GM19099 (cell line): ENCODE measurements around the gene ATXN7.

Experiments used
- POLR2A ChIP-seq: IDR thresholded peaks from 3 replicates; pipeline ENCODE4 v1.6.1; 2011; ENCODE audit warnings: low read depth; ENCODE audit not compliant: insufficient read length; ENCODE audit errors: extremely low read depth

Gene ATXN7

DNA sequence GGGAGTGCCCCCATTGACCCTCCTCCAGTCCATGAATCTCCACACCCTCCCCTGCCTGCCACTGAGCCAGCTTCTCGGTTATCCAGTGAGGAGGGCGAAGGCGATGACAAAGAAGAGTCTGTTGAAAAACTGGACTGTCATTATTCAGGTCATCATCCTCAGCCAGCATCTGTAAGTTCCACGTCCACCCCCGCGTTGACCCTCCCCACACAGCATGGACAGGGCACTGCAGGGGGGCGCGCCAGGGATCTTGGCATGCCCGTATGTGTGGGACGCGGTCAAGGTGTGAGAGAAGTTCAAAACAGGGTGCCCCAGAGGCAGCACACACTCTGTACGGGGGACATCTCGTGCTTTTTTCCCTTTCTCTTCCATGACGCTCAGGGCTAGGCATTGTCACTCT is 126.5 kb downstream of the ATXN7 start:
- TF ChIP-seq POLR2A = no peak

DNA sequence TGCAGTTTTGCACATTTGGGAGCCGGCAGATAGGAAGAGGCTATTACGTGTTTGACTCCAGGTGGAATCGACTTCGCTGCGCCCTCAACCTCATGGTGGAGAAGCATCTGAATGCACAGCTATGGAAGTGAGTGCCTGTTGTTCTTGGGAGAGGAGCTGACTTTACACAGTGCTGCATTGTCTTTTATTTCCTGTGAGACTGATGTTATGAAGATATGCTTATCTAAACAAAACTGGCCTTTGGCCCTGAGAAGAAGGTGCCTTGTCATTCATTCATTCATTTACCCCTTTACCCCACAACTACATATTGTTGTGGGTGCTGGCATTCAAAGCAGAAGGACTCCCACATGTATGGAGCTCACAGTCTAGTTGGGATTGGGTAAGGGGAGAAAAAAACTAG is 127.1 kb downstream of the ATXN7 start:
- no peak for TF ChIP-seq POLR2A

DNA sequence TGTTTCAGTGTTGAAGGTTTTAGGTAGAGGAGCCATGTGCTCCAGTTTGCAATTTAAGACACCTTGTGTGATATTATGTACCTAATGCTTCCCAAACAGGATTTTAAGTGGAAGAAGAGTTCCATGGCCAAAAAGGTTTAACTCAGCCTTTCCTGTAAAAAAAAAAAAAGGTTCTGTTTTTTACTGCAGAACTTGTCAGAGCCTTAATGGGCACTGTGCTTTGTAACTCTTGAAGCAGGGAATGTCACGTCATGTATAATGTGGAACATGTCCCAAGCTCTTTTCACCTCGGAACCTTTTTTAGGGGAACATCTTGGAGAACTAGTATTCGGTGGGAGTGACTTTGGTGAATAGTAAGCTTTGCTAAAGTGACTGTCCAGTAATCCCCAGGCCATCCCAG is 128.0 kb downstream of the ATXN7 start:
- no peak for TF ChIP-seq POLR2A

DNA sequence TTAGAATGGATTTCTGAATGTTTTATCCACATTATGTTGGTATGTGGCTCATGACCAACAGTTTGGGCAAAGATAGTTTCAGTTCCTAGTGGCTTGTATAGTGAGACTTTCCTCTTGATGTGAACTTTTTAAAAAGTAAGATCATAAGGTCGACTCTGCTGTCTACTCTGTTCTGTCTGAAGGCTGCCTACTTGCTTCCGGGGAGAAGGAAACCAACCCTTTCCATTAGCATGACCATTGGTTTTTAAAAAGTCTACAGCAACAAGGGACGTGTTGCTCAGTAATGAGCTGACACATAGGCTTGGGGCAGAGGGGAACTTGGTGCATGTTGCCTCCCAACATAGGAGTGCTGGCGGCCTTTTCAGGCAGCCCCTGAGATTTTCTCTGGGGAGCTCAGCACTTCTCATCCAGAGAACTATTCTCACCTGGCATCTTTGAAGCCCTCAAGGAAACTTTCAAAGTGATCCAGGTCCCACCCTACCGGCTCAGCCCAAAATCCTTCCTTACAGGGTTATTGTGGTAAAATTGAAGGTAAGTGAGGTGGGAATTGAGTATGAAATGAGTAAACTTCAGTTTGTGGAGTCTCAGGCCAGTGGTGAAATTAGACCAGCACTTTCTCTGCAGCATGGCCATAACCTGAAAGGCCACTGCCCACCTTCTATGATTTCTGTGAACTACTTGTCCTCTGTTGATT is 129.0 kb downstream of the ATXN7 start:
- no peak for TF ChIP-seq POLR2A

DNA sequence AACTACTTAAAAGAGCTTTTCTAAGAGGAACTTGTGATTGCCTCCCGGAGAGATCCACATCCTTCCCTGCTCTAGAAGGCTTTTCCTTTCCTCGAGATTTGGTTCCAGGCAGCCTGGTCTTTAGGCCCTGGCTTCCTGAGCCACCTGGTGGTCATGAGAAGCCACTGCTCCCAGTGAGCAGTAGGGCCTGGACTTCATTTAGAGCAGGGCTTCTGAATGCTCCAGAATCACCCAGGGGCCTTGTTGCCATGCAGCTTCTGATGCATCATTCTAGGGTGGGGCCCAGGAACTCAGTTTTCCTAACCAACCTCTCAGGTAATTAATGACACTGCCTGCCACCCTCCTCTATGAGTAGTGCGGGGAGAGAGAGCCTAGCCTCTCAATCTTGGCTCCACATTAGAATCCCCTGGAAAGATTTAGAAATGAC is 130.0 kb downstream of the ATXN7 start:
- no peak for TF ChIP-seq POLR2A

DNA sequence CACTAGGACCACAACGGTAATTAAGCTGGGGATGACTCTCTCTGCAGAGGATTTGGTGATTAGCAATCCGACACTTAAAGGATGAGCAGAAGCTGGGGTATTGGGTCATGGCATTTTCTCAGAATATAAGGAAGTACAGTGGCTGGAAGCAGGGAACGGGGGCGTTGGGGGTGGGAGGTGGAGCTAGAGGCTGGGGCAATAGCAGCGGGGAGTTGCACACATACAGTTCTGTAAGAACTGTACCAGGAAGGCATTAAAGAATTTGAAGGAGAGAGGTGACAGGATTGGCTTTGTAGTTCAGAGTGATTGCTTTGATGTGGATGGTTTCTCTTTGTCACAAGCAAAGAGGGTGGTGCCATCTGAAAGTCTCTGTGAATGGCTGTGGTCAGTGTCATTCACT is 131.4 kb downstream of the ATXN7 start:
- TF ChIP-seq POLR2A = no peak

DNA sequence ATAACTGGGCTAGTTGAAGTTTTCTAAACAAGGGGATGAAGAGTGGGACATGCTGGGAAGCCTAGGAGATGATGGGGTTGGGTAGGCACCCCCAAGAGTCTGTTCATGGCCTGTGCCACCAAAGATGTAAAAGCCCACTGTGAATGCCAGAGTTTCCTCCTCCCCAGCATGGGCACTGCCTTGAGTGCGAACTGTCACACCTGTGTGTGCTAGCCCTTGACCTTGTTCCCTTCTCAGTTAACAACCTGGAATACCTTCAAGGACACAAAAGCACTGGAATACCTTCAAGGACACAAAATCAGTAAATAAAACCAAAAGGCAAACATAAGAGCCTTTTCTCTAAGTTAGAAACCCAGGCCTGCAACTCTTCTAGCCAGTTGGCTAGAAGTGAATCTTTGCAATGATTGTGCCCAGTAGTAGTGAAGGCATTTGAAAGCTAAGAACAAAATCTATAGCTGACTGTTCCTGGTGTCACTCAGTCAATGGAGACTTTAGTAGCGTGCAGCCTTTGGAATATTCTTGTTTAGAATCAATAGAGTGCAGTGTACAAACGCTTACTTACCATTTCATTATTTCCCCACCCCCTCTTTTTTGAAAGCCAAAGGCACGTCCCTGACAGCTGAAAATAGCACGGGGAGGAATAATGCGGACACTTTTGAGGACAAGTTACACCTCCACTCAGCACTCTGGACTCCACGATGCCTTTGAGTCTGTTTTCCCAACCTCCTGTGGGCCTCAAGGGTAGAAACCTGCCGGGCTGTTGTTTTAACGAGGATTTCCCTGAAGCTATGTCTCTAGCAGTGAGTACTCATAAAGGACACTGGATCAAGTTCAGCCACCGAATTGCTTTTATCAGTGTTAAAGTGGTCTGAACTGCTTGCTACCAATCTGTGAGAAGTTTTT is 135.4 kb downstream of the ATXN7 start:
- TF ChIP-seq POLR2A = no peak

DNA sequence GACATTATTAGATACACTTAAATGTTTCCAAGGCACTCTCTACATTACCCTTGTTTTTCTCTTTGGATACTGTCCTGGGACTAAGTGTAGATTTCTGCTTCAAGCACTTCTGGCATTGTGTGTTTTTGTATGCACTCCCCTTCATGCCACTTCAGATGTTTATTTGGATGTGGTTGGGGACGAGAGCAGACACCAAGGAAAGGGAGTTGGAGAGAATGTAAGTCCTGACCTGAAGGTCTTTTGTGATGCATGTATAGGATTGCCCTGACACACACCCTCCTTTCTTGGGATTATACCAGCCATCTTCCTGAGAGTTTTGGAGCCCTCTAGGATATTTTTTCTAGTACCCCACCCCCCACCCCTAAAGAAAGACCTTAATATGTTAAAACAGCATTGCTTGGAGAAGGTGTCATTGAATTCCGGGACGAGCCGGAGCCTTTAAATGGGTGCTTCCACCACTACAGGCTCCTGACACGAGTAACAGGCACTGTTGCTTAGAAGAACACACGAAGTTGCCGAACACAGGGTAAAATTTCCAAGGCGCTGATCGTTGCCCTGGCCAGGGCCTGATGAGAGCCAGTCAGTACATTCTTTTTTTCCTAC is 136.9 kb downstream of the ATXN7 start:
- TF ChIP-seq POLR2A = no peak

DNA sequence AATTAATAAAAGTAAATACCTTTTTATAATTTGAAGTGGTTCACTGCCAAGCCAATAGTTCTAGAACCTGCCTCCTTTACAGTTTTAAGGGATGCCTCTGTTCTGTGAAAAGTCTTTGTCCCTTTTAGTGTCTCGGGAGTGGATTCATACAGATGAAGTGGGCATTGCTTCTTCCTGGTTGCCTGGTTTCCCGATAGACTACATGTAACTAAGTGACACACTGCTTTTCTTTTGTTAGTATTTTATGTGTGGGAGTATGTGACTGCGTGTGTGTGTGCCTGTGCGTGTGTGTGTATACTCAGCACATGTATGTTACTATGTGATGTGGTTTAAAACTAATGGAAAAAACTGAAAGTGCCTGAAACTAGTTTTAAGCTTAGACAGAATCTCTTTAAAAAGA is 138.6 kb downstream of the ATXN7 start:
- TF ChIP-seq POLR2A = no peak

DNA sequence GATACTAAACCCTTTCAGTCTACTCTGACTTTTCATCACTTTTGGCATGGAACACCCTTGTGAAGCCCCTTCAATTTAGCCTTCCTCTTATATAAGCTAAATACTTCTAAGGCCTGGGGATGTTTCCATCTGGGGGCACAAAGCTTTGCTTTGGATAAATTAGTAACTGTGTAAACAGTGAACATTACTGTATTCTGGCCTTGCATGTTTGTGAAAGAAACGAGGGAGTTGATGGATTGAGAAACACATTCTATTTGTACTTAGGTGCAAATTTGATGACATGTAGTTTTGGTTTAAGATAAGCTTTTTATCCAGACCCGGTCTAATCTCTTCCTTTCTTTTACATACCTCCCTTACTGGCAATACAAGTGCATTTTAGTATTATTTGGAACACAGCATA is 139.9 kb downstream of the ATXN7 start:
- TF ChIP-seq POLR2A = no peak

DNA sequence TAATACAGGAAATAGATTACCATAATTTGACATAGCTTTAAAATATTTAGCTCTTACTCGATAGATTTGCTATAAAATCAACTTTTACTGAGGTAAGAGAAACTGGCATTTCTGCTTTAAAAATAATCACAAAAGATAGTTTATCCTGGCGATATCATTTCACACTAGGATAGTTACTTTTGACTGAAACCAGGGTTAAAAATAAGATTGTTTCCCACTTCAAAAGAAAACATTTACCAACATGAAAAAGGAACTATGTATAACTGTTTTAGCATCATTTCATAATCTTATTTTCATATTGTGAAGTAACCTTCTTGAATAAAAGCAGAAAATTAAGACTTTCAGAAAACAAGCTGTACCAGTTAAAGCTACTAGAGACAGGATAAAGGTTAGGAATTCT is 144.3 kb downstream of the ATXN7 start:
- TF ChIP-seq POLR2A = no peak

DNA sequence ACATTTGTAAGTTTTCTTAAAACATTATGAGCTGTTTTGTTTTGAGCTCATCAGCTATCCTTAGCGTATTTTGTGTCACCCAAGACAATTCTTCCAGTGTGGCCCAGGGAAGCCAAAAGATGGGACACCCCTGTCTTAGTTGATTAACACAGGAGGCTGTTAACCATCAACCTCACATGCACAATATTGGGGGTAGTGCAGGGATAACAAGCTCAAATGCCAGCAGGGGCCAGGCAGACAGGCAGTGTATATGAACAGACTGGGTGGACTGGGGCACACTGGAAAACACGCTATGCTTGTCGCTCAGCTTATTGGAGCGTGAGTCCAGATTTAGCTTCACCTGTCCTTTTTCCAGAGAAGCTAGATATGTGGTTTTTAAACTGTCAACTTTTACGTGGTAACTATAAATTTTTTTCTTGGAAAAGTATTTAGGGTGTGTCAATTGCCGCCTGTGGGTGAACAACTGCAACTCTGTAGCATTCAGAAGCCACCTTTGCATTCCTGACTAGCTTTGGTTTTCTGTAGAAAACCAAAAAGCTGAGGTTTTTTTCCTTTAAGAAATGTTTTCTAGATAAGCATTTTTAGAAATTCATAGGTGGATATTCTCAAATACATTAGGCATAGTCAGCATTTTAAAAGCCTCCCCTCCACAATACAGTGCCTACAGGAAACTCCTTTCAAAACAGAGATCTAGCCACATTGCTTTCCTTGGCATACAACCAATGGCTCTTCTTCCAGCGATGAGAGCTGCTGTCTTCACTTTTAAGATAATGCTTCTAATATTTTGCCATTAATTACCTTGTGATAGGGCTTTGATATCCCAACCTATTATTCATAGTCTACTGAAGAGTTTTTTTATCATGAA is 145.1 kb downstream of the ATXN7 start:
- TF ChIP-seq POLR2A = no peak

DNA sequence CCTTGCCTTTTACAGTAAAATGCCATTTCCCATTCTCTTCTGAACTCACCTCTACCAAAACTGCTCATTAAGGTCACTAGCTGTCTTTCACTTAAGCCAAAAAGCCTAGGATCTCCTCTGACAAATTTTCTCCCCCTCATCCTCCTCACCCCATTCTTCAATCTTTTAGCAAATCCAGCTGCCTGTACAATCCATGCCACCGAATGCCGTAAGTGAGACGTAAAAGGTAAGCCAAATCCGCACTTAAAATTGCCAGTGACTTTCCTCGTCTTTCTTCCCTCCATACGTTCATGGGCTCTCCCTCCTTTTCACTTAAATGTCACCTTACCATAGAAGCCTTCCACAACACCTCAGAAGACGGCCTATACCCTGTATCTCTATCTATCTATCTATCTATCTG is 145.9 kb downstream of the ATXN7 start:
- TF ChIP-seq POLR2A = no peak

DNA sequence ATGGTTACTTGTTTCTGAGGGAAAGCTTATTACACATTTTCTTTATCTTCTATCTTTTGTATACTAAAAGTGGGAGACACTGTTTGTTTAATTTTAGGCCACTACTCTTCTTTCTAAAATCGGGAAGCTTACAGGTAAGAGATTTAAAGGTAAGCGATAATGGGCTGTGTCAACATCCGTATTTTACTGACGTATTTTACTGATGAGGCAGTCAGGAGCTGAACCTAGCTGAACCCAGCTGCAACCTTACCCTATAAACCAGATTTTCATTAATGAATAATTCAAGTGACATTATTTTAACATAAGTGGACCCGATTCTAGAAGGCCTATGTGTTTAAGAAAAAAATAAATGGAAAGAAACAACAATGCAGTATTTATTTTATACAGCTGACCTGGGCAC is 146.5 kb downstream of the ATXN7 start:
- TF ChIP-seq POLR2A = no peak

DNA sequence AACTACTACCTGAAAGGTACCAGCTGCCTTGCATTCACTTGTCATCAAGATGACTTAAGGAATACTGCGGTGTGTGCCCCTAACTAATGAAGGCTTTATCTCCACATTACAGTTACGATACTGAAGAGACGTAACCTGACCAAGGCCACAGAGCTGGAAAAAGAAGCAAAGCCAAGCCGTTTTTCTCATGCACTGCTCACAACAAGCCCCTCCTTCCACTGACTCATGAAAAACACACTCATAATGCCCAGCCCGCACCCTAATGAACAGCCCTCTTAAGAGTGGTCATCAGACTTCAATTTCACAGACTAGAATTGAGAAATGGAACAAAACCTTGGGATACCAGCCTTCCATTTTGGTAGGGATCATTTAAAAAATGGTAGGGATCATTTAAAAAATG is 148.0 kb downstream of the ATXN7 start:
- no peak for TF ChIP-seq POLR2A
